Activated CD8-positive, alpha-beta memory T cell treated with anti-CD3 and anti-CD28 coated beads, Interleukin-2, amount 50 U/mL, for 4 hours (primary cell): ENCODE measurements around the gene ROR1.
"Not testable (repeated sequence)": the region's sequence is repeated elsewhere in the genome, so short reads cannot be mapped to it uniquely, and the experiment has no call there.

Source experiments
- DNase-seq: peaks from one replicate; pipeline ENCODE4 v3.0.0-alpha.2; 2020

The ROR1 gene

GRCh38 chr1:63794354-63794753 is 20.5 kb downstream of the ROR1 start:
- DNase-seq: no peak

- DNase-seq: no peak
Measured at GRCh38 chr1:63794939-63795378, 21.1 kb downstream of the ROR1 start.

GRCh38 chr1:63795455-63795854 is 21.6 kb downstream of the ROR1 start:
- DNase-seq: no peak

GRCh38 chr1:63797056-63797726 is 23.4 kb downstream of the ROR1 start:
- no peak for DNase-seq

GRCh38 chr1:63798284-63798683 is 24.5 kb downstream of the ROR1 start:
- no peak for DNase-seq

GRCh38 chr1:63799307-63799706 is 25.5 kb downstream of the ROR1 start:
- DNase-seq: no peak

GRCh38 chr1:63799820-63800219 is 26.0 kb downstream of the ROR1 start:
- no peak for DNase-seq

GRCh38 chr1:63802109-63802508 is 28.3 kb downstream of the ROR1 start:
- no peak for DNase-seq

- no peak for DNase-seq
Measured at GRCh38 chr1:63804829-63805484, 31.1 kb downstream of the ROR1 start.

- DNase-seq: no peak
Measured at GRCh38 chr1:63807046-63807445, 33.2 kb downstream of the ROR1 start.

GRCh38 chr1:63810936-63811469 is 37.2 kb downstream of the ROR1 start:
- DNase-seq: no peak

GRCh38 chr1:63812071-63812700 is 38.4 kb downstream of the ROR1 start:
- DNase-seq: no peak

- DNase-seq: no peak
Measured at GRCh38 chr1:63813829-63814277, 40.0 kb downstream of the ROR1 start.

GRCh38 chr1:63816217-63816815 is 42.5 kb downstream of the ROR1 start:
- DNase-seq: not testable (repeated sequence)

GRCh38 chr1:63817152-63817667 is 43.4 kb downstream of the ROR1 start:
- no peak for DNase-seq

- DNase-seq: no peak
Measured at GRCh38 chr1:63817700-63818099, 43.9 kb downstream of the ROR1 start.

- no peak for DNase-seq
Measured at GRCh38 chr1:63818567-63819325, 44.9 kb downstream of the ROR1 start.

- no peak for DNase-seq
Measured at GRCh38 chr1:63819795-63820194, 46.0 kb downstream of the ROR1 start.

GRCh38 chr1:63821091-63822005 is 47.5 kb downstream of the ROR1 start:
- DNase-seq: no peak

- DNase-seq: no peak
Measured at GRCh38 chr1:63822540-63822939, 48.7 kb downstream of the ROR1 start.

- no peak for DNase-seq
Measured at GRCh38 chr1:63824451-63824850, 50.6 kb downstream of the ROR1 start.
